Muscle layer of duodenum (tissue), 2 donors: Measurements from ENCODE around the gene AAGAB.
"Not testable (repeated sequence)": the region's sequence is repeated elsewhere in the genome, so short reads cannot be mapped to it uniquely, and the experiment has no call there.

Source experiments
- H3K27ac ChIP-seq: one replicate; pipeline ENCODE4 v1.7.0; 2013; ENCODE audit warnings: mild to moderate bottlenecking, low read length
- H3K27me3 ChIP-seq: one replicate; pipeline ENCODE4 v1.7.0; 2013; ENCODE audit warnings: low read depth, mild to moderate bottlenecking, control low read depth, low read length
- H3K36me3 ChIP-seq, 2 donors: one replicate each; pipeline ENCODE4 v1.7.0; 2013; ENCODE audit warnings: low read length in 2 of 2, control low read depth in 1 of 2, mild to moderate bottlenecking in 1 of 2; ENCODE audit not compliant: insufficient read depth in 2 of 2, control insufficient read depth in 1 of 2
- H3K4me1 ChIP-seq, 2 donors: one replicate each; pipeline ENCODE4 v1.7.0; 2013; ENCODE audit warnings: low read length in 2 of 2, mild to moderate bottlenecking in 2 of 2, control low read depth in 1 of 2, moderate library complexity in 1 of 2; ENCODE audit not compliant: insufficient read depth in 2 of 2, control insufficient read depth in 1 of 2
- H3K4me3 ChIP-seq, 2 donors: one replicate each; pipeline ENCODE4 v1.7.0; 2013; ENCODE audit warnings: low read length in 2 of 2, low read depth in 1 of 2, mild to moderate bottlenecking in 1 of 2
- H3K9me3 ChIP-seq, 2 donors: one replicate each; pipeline ENCODE4 v1.7.0; 2013; ENCODE audit warnings: low read length in 2 of 2, control low read depth in 1 of 2, mild to moderate bottlenecking in 1 of 2; ENCODE audit not compliant: control insufficient read depth in 1 of 2
- donor health status: healthy.

AAGAB gene

GRCh38 chr15:67154249-67154648 is 100.2 kb downstream of the AAGAB start:
- Histone ChIP-seq H3K36me3 (peaks cover 3 to 4% of the 10 kb centered on the region in 2 donors), H3K4me3 (no peak overlapping the region), H3K27ac (no peak overlapping the region), H3K9me3 (no peaks in the 10 kb centered on the region), H3K27me3 (no peaks in the 10 kb centered on the region), H3K4me1 (peaks cover 7 to 9% of the 10 kb centered on the region in 2 donors)

- H3K27ac ChIP-seq, H3K36me3 ChIP-seq, H3K4me3 ChIP-seq, H3K9me3 ChIP-seq, H3K27me3 ChIP-seq: not testable (repeated sequence)
- peaks cover 19 to 20% of the 10 kb centered on the region in 2 donors for H3K4me1 ChIP-seq
Measured at GRCh38 chr15:67153044-67153443, 101.4 kb downstream of the AAGAB start.

GRCh38 chr15:67152429-67152828 is 102.0 kb downstream of the AAGAB start:
- H3K27me3 ChIP-seq = no peaks in the 10 kb centered on the region
- peaks cover 3 to 4% of the 10 kb centered on the region in 2 donors for H3K36me3 ChIP-seq
- no peak overlapping the region for H3K4me3 ChIP-seq
- peaks cover 25 to 26% of the 10 kb centered on the region in 2 donors for H3K4me1 ChIP-seq
- H3K27ac ChIP-seq = no peak overlapping the region
- H3K9me3 ChIP-seq = no peaks in the 10 kb centered on the region
